BJ (cell line): ENCODE data around the gene SRSF9. TPM values are rescaled to one million over a fixed set of nuclear protein-coding genes. Genes with fewer than 3 reads are reported as not detected.

Experiments used
- CTCF ChIA-PET: fragments of 350-600 bp; formaldehyde crosslinking; extraction: SDS; loops from one replicate; lab custom pipeline; 2021; ENCODE audit warnings: antibody characterized with exemption, inconsistent platforms; lab: Yijun Ruan, JAX
- POLR2A ChIA-PET: fragments of 300-600 bp; sonication (Branson Sonifier 250); formaldehyde crosslinking; extraction: SDS; loops from one replicate; lab custom pipeline; 2021; ENCODE audit warnings: antibody characterized with exemption; lab: Charles Lee
- DNase-seq: peaks from one replicate; pipeline ENCODE4 v3.0.0-alpha.2; 2011; ENCODE audit warnings: low read depth
- H3K27me3 ChIP-seq: 2 replicates; pipeline ENCODE4 v1.6.0; 2011; ENCODE audit warnings: low read length; ENCODE audit not compliant: control insufficient read depth, insufficient read depth
- H3K36me3 ChIP-seq: 2 replicates; pipeline ENCODE4 v1.5.1; 2011; ENCODE audit warnings: low read length; ENCODE audit not compliant: control insufficient read depth, insufficient read depth
- H3K4me3 ChIP-seq: 2 replicates; pipeline ENCODE4 v1.5.1; 2011; ENCODE audit warnings: low read depth, mild to moderate bottlenecking, control low read depth, low read length
- CTCF ChIP-seq: IDR thresholded peaks from 2 replicates; pipeline ENCODE4 v1.5.1; 2011; ENCODE audit warnings: low read depth, mild to moderate bottlenecking, control low read depth, inconsistent platforms, low read length, moderate library complexity; ENCODE audit not compliant: insufficient read depth
- polyA plus RNA-seq: library from polyadenylated mRNA; depleted of rRNA; stranded (reverse); fragments of >200 nt; gene quantifications from 2 replicates; pipeline ENCODE4 v1.2.3, GENCODE V29; 2011

Gene SRSF9
- polyA plus RNA-seq, 1 experiment, result 88.0 TPM

GRCh38 chr12:120445911-120446843 lies 23.4 kb downstream of the SRSF9 start, which contains the start of the genes GATC and TRIAP1:
Gene GATC (plus strand): TSS chr12:120446444. CDS start chr12:120446481, 37 bp downstream.
Gene TRIAP1 (minus strand): TSS chr12:120446384. CDS start chr12:120446372, 12 bp downstream.
- CTCF ChIA-PET, result interaction anchor here (2.6 kb wide), 1 partner anchor 16 kb away, joined by 7 read pairs; no protein-coding TSS in a partner anchor
- H3K36me3 ChIP-seq, result peaks cover 2% of the 10 kb centered on the region
- DNase-seq, result no peak
- peak within 1 kb of the TSS; percentile 98 for H3K4me3 ChIP-seq
- TF ChIP-seq CTCF, result no peak
- H3K27me3 ChIP-seq, result no peaks in the 10 kb centered on the region
- POLR2A ChIA-PET, result no interaction called here

DNA sequence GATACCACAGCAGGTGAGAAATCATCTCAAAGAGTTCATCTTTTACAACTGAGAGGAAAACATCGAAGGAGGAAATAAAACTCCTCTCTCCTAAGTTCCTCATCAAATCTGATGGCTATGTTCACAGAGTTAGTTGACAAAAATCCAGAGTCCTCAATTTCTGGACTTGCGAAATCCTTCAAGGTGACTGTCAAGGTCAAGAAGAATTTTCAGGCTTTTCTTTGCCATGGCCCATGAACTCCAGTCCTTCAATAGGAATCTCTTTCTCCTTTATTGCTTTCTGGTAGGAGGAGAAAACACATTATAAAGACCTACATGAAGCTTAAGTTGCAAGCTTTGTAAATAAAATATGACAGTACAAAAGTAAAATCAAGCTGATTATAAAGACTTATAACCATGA lies 24.9 kb downstream of the SRSF9 start:
- Histone ChIP-seq H3K36me3 (peaks cover 1% of the 10 kb centered on the region), H3K4me3 (no peak overlapping the region), H3K27me3 (no peaks in the 10 kb centered on the region)
- no peak for DNase-seq
- CTCF ChIA-PET, result interaction anchor here (1.0 to 2.6 kb wide), 3 partner anchors 12 to 21 kb away, joined by 3 to 7 read pairs (median 5); no protein-coding TSS in a partner anchor
- TF ChIP-seq CTCF, result no peak
- POLR2A ChIA-PET, result interaction anchor here (0.5 to 0.6 kb wide), 2 partner anchors 52 to 57 kb away, joined by 4 to 12 read pairs; no protein-coding TSS in a partner anchor

- H3K27me3 ChIP-seq, result no peaks in the 10 kb centered on the region
- TF ChIP-seq CTCF, result peak; percentile 72
- DNase-seq, result no peak
- ChIA-PET POLR2A (no interaction called here), CTCF (interaction anchor here (0.5 to 1.4 kb wide), 12 partner anchors 10 to 512 kb away, joined by 3 to 5 read pairs (median 3); partner anchors contain the start of genes POP5, RNU4-1 and RNU4-2)
- H3K4me3 ChIP-seq, result no peak overlapping the region
- H3K36me3 ChIP-seq, result peaks cover 1% of the 10 kb centered on the region; the same call in 1 of the 2 replicates
These were observed 29.8 kb downstream of the SRSF9 start for GRCh38 chr12:120439646-120440247.

- CTCF ChIA-PET, result interaction anchor here (0.6 to 1.4 kb wide), 6 partner anchors 10 to 353 kb away, joined by 3 to 5 read pairs (median 3); partner anchors contain the start of gene POP5
- POLR2A ChIA-PET, result no interaction called here
- TF ChIP-seq CTCF, result no peak
- no peak for DNase-seq
- Histone ChIP-seq H3K36me3 (peaks cover 1% of the 10 kb centered on the region; the same call in 1 of the 2 replicates), H3K4me3 (peak overlapping the region; percentile 72), H3K27me3 (no peaks in the 10 kb centered on the region)
These were observed 30.9 kb downstream of the SRSF9 start for GRCh38 chr12:120438495-120439198.
